GM12878 (cell line): ENCODE measurements around the gene RAPGEF6. TPM values are rescaled to one million over a fixed set of nuclear protein-coding genes. Genes with fewer than 3 reads are reported as not detected.

ENCODE experiments used
- ATAC-seq: fragments of 200-7000 bp; cut with Tn5 transposase; 3 replicates; pipeline ENCODE4 v1.9.1; 2020; ENCODE audit warnings: mild to moderate bottlenecking, moderate library complexity
- BruUV-seq: library from RNA; stranded (reverse); fragments of 400-500 nt; replicated peaks from 2 replicates; lab custom pipeline; 2021; lab: Mats Ljungman, UMichigan
- CTCF ChIA-PET: fragments of 300-600 bp; sonication (Branson Sonifier 250); formaldehyde crosslinking; extraction: SDS; loops from one replicate; lab custom pipeline; 2021; ENCODE audit warnings: inconsistent platforms; lab: Yijun Ruan, JAX
- POLR2A ChIA-PET: fragments of 350-600 bp; formaldehyde crosslinking; extraction: SDS; loops from one replicate; lab custom pipeline; 2021; ENCODE audit warnings: inconsistent platforms; lab: Charles Lee
- RAD21 ChIA-PET: fragments of 300-600 bp; sonication (Branson Sonifier 250); formaldehyde crosslinking; loops from one replicate; lab custom pipeline; 2023; ENCODE audit warnings: antibody characterized with exemption; ENCODE audit not compliant: unreplicated experiment; lab: Charles Lee
- SMC1A ChIA-PET: fragments of 300-600 bp; sonication (Branson Sonifier 250); formaldehyde crosslinking; loops from one replicate; lab custom pipeline; 2023; ENCODE audit not compliant: unreplicated experiment, uncharacterized antibody; lab: Charles Lee
- DNase-seq: peaks from one replicate; pipeline ENCODE4 v3.0.0-alpha.2; 2011; ENCODE audit warnings: low read depth, low spot score
- FAIRE-seq: peaks from 3 replicates; lab custom pipeline; 2011; peaks lifted over from hg19 to GRCh38; lab: Jason Lieb, UNC
- H2AFZ ChIP-seq: 2 replicates; pipeline ENCODE4 v1.6.0; 2011; ENCODE audit warnings: low read depth, low read length, control low read depth; ENCODE audit not compliant: control insufficient read depth
- H3K27ac ChIP-seq: 2 replicates; pipeline ENCODE4 v1.5.1; 2011; ENCODE audit warnings: control low read depth; ENCODE audit not compliant: control insufficient read depth, insufficient read depth
- H3K27me3 ChIP-seq, 2 experiments: replicated peaks in 1 of 2; 2 replicates each; pipeline versions ENCODE4 v1.6.0 to v1.6.1; 2011; ENCODE audit warnings: low read length in 1 of 2; ENCODE audit not compliant: control insufficient read depth in 2 of 2, insufficient read depth in 2 of 2
- H3K36me3 ChIP-seq, 2 experiments: 2 replicates each; pipeline ENCODE4 v1.5.1; 2011; ENCODE audit warnings: low read length in 1 of 2; ENCODE audit not compliant: control insufficient read depth in 2 of 2, insufficient read depth in 2 of 2
- H3K4me1 ChIP-seq: 2 replicates; pipeline ENCODE4 v1.6.1; 2011; ENCODE audit warnings: mild to moderate bottlenecking, low read length, moderate library complexity, mixed read lengths; ENCODE audit not compliant: control insufficient read depth, insufficient read depth
- H3K4me2 ChIP-seq: 2 replicates; pipeline ENCODE4 v1.6.0; 2011; ENCODE audit warnings: control low read depth; ENCODE audit not compliant: control insufficient read depth, insufficient read depth
- H3K4me3 ChIP-seq: fragments of 200-600 bp; sonication (generic); 2 replicates; pipeline ENCODE4 v1.5.1; 2016
- H3K79me2 ChIP-seq: 2 replicates; pipeline ENCODE4 v1.6.0; 2011; ENCODE audit warnings: low read length; ENCODE audit not compliant: control insufficient read depth, insufficient read depth
- H3K9ac ChIP-seq: 2 replicates; pipeline ENCODE4 v1.8.0; 2011; ENCODE audit warnings: low read length, control low read depth, mixed read lengths; ENCODE audit not compliant: control insufficient read depth, insufficient read depth
- H3K9me3 ChIP-seq: replicated peaks from 3 replicates; pipeline ENCODE4 v1.5.1; 2011; ENCODE audit warnings: mild to moderate bottlenecking, low read length; ENCODE audit not compliant: control insufficient read depth, insufficient read depth
- H4K20me1 ChIP-seq: 2 replicates; pipeline ENCODE4 v1.6.0; 2011; ENCODE audit not compliant: control insufficient read depth, insufficient read depth
- BACH1 ChIP-seq: fragments of 450-650 bp; IDR thresholded peaks from 2 replicates; pipeline ENCODE4 v1.6.1; 2017; ENCODE audit warnings: mild to moderate bottlenecking, borderline replicate concordance
- BCL11A ChIP-seq: IDR thresholded peaks from 2 replicates; pipeline ENCODE4 v1.6.1; 2011; ENCODE audit warnings: low read depth, low read length
- CHD1 ChIP-seq: IDR thresholded peaks from 2 replicates; pipeline ENCODE4 v1.6.1; 2012; ENCODE audit warnings: low read depth, low read length, improper control_type of control experiment
- ETV6 ChIP-seq, 2 experiments: fragments of 450-650 bp in 1 of 2; IDR thresholded peaks in 1 of 2; conservative IDR thresholded peaks in 1 of 2; 2 replicates each; pipeline ENCODE4 v1.6.1; 2014; ENCODE audit warnings: antibody characterized with exemption in 1 of 2, borderline replicate concordance in 1 of 2, low read depth in 1 of 2, mild to moderate bottlenecking in 1 of 2, moderate library complexity in 1 of 2
- HDGF ChIP-seq: fragments of 450-650 bp; IDR thresholded peaks from 2 replicates; pipeline ENCODE4 v1.6.1; 2016; ENCODE audit warnings: antibody characterized with exemption
- JUNB ChIP-seq: IDR thresholded peaks from 2 replicates; pipeline ENCODE4 v1.6.1; 2016; ENCODE audit warnings: antibody characterized with exemption, mild to moderate bottlenecking
- SMC3 ChIP-seq: IDR thresholded peaks from 2 replicates; pipeline ENCODE4 v1.6.1; 2011; ENCODE audit warnings: low read length, improper control_type of control experiment, borderline replicate concordance
- WGBS: methylation state at CpG from one replicate; pipeline ENCODE4 v1.1.6; 2016; ENCODE audit warnings: low lambda C conversion rate; ENCODE audit not compliant: insufficient replicate concordance, insufficient coverage; ENCODE audit errors: missing lambda C conversion rate; 5-methylcytosine and 5-hydroxymethylcytosine counted together
- in situ Hi-C: fragments of 300-500 bp; cut with MboI; formaldehyde crosslinking; loops from 9 replicates; pipeline ENCODE4 v1.14.3; 2018; ENCODE audit warnings: mixed read lengths
- intact Hi-C: fragments of 100-400 bp; cut with micrococcal nuclease; formaldehyde crosslinking; loops from one replicate; pipeline ENCODE4 v1.14.2; 2022; ENCODE audit not compliant: unreplicated experiment
- polyA plus RNA-seq, 11 experiments: library from polyadenylated mRNA; depleted of rRNA in 4 of 11; unstranded in 6 of 11; stranded (reverse) in 5 of 11; fragments of >200 nt; fragmentation: Nextera tagmentation in 4 of 11; fragmentation: Illumina TruSeq in 1 of 11; extraction: Ambion mirVana in 4 of 11; extraction: Trizol in 1 of 11; gene quantifications; 1 replicate in 1 of 11; 2 replicates in 10 of 11; pipeline versions ENCODE4 v1.2.1 to v1.2.3, GENCODE V29; 2011 to 2016; ENCODE audit warnings: inconsistent platforms in 2 of 11, missing spikeins in 2 of 11, low read depth in 1 of 11
- total RNA-seq, 4 experiments: library from RNA; depleted of rRNA in 3 of 4; stranded (reverse); fragments of >200 nt in 3 of 4; fragmentation: Illumina TruSeq in 1 of 4; extraction: Trizol in 1 of 4; gene quantifications; 2 replicates each; pipeline versions ENCODE4 v1.2.1 to v1.2.3, GENCODE V29; 2013 to 2021
- TF ChIP-seq, protein P1 (sequence below): fragments of 450-650 bp; IDR thresholded peaks from 2 replicates; pipeline ENCODE4 v1.6.1; 2018; ENCODE audit warnings: mild to moderate bottlenecking, low read depth, moderate library complexity; ENCODE audit not compliant: partially characterized antibody
- TF ChIP-seq, protein P2 (sequence below): fragments of 450-650 bp; formaldehyde crosslinking; IDR thresholded peaks from 2 replicates; pipeline ENCODE4 v1.5.0; 2022; ENCODE audit warnings: mild to moderate bottlenecking, missing genetic modification characterization

RAPGEF6 gene
- total and polyA plus RNA-seq, 10 of the 15 experiments (the other 5 are each of a cell fraction or from before 2014, with no cell fraction given), result 2.9 to 24.0 (median 14.2) TPM

DNA sequence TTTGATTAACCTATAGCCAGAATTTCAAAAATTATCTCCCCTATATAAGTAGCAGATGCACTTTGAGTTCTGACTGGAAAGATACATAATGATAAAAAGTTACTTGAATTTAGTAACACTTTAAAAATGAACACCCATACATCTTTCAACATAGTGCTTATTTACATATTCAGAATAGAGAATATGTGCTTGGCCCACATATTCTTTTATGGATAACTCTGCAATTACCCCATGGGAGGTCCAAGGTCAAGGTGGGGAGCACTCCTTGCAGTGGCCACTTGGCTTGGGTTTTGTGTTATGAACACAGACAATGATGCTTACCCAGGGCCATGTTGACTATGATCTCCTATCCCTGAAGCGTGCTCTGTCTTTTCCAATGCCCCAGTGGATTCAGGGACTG is 201.9 kb downstream of the RAPGEF6 start:
- H3K9ac ChIP-seq, result no peak overlapping the region
- RAD21 ChIA-PET, result no interaction called here
- SMC1A ChIA-PET, result no interaction called here

More for the DNA sequence above, 201.9 kb downstream of the RAPGEF6 start:
- CTCF ChIA-PET, result interaction anchor here (1.4 kb wide), 1 partner anchor 8 kb away, joined by 3 read pairs; no protein-coding TSS in a partner anchor
- no peaks in the 10 kb centered on the region for H3K4me1 ChIP-seq
- H4K20me1 ChIP-seq, result no peaks in the 10 kb centered on the region
- no peaks in the 10 kb centered on the region for H3K9me3 ChIP-seq
- 100% methylated on average over 1 of the region's 1 CpG for WGBS
- H3K4me2 ChIP-seq, result no peak overlapping the region
- POLR2A ChIA-PET, result no interaction called here
- H3K36me3 ChIP-seq, result peaks cover 5 to 42% of the 10 kb centered on the region in 2 experiments
- in situ Hi-C loops, result no loop called here
- H3K27ac ChIP-seq, result no peak overlapping the region
- no peaks in the 10 kb centered on the region for H3K79me2 ChIP-seq
- H2AFZ ChIP-seq, result no peak overlapping the region
- FAIRE-seq (no peak), DNase-seq (no peak), ATAC-seq (no peak)
- no peaks in the 10 kb centered on the region for H3K27me3 ChIP-seq
- intact Hi-C loops, result no loop called here
- no peak for TF ChIP-seq CHD1
- TF ChIP-seq, protein P1, sequence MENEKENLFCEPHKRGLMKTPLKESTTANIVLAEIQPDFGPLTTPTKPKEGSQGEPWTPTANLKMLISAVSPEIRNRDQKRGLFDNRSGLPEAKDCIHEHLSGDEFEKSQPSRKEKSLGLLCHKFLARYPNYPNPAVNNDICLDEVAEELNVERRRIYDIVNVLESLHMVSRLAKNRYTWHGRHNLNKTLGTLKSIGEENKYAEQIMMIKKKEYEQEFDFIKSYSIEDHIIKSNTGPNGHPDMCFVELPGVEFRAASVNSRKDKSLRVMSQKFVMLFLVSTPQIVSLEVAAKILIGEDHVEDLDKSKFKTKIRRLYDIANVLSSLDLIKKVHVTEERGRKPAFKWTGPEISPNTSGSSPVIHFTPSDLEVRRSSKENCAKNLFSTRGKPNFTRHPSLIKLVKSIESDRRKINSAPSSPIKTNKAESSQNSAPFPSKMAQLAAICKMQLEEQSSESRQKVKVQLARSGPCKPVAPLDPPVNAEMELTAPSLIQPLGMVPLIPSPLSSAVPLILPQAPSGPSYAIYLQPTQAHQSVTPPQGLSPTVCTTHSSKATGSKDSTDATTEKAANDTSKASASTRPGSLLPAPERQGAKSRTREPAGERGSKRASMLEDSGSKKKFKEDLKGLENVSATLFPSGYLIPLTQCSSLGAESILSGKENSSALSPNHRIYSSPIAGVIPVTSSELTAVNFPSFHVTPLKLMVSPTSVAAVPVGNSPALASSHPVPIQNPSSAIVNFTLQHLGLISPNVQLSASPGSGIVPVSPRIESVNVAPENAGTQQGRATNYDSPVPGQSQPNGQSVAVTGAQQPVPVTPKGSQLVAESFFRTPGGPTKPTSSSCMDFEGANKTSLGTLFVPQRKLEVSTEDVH, result no peak
- TF ChIP-seq HDGF, result no peak
- TF ChIP-seq JUNB, result no peak
- TF ChIP-seq, protein P2, sequence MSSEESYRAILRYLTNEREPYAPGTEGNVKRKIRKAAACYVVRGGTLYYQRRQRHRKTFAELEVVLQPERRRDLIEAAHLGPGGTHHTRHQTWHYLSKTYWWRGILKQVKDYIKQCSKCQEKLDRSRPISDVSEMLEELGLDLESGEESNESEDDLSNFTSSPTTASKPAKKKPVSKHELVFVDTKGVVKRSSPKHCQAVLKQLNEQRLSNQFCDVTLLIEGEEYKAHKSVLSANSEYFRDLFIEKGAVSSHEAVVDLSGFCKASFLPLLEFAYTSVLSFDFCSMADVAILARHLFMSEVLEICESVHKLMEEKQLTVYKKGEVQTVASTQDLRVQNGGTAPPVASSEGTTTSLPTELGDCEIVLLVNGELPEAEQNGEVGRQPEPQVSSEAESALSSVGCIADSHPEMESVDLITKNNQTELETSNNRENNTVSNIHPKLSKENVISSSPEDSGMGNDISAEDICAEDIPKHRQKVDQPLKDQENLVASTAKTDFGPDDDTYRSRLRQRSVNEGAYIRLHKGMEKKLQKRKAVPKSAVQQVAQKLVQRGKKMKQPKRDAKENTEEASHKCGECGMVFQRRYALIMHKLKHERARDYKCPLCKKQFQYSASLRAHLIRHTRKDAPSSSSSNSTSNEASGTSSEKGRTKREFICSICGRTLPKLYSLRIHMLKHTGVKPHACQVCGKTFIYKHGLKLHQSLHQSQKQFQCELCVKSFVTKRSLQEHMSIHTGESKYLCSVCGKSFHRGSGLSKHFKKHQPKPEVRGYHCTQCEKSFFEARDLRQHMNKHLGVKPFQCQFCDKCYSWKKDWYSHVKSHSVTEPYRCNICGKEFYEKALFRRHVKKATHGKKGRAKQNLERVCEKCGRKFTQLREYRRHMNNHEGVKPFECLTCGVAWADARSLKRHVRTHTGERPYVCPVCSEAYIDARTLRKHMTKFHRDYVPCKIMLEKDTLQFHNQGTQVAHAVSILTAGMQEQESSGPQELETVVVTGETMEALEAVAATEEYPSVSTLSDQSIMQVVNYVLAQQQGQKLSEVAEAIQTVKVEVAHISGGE, result no peak
- no peak for TF ChIP-seq ETV6 (conservative IDR thresholded peaks at IDR 0.05 in 1 of 2, IDR thresholded peaks at IDR 0.05 in 1 of 2; ENCODE audit: borderline replicate concordance in 1 of 2, low read depth in 1 of 2)
- no peak for TF ChIP-seq SMC3
- no peak for TF ChIP-seq BCL11A
- TF ChIP-seq BACH1, result no peak
- H3K4me3 ChIP-seq, result no peak overlapping the region
- BruUV-seq, result no TSS peak
